Suprapubic skin (tissue), 4 donors: ENCODE measurements around the gene CALD1.

Experiments
- EP300 ChIP-seq: sonication (generic); formaldehyde crosslinking; IDR thresholded peaks from one replicate; pipeline ENCODE4 v1.6.1; 2017; ENCODE audit warnings: antibody characterized with exemption
- POLR2A ChIP-seq, 2 donors: fragments of 450-650 bp; IDR thresholded peaks; one replicate each; pipeline ENCODE4 v1.6.1; 2017; ENCODE audit warnings: antibody characterized with exemption in 2 of 2, mild to moderate bottlenecking in 2 of 2, moderate library complexity in 2 of 2
- POLR2AphosphoS5 ChIP-seq, 3 donors: sonication (generic); formaldehyde crosslinking; IDR thresholded peaks; one replicate each; pipeline ENCODE4 v1.6.1; 2017; ENCODE audit warnings: antibody characterized with exemption in 3 of 3
- TF ChIP-seq, protein P1 (sequence below), 2 donors: fragments of 200-600 bp in 1 of 2; fragments of 450-650 bp in 1 of 2; sonication (generic) in 1 of 2; IDR thresholded peaks; one replicate each; pipeline ENCODE4 v1.5.1; 2016 to 2019; ENCODE audit warnings: antibody characterized with exemption in 2 of 2, mild to moderate bottlenecking in 1 of 2, moderate library complexity in 1 of 2

DNA sequence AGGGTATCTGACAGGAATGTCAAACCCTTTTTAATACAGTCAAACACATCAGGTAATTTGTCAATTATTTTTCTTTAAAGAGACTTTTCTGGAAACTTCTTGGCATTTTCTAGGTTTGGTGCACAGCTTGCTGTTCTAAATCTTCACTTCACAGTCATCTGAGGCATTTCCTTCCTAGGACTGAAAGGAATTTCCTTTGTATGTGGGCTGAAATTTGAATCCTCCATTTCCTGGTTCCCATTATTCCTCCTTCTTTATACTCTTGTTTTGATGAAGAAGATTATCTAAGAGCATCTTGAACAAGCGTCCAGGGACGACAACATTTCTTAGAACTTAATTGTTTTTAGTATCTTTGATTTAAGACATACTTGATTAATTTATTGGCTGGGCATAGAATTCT is 24.9 kb downstream of the CALD1 start:
- TF ChIP-seq POLR2A (IDR thresholded peaks at IDR 0.05), result no peak
- TF ChIP-seq POLR2AphosphoS5 (IDR thresholded peaks at IDR 0.05), result no peak
- TF ChIP-seq, protein P1, sequence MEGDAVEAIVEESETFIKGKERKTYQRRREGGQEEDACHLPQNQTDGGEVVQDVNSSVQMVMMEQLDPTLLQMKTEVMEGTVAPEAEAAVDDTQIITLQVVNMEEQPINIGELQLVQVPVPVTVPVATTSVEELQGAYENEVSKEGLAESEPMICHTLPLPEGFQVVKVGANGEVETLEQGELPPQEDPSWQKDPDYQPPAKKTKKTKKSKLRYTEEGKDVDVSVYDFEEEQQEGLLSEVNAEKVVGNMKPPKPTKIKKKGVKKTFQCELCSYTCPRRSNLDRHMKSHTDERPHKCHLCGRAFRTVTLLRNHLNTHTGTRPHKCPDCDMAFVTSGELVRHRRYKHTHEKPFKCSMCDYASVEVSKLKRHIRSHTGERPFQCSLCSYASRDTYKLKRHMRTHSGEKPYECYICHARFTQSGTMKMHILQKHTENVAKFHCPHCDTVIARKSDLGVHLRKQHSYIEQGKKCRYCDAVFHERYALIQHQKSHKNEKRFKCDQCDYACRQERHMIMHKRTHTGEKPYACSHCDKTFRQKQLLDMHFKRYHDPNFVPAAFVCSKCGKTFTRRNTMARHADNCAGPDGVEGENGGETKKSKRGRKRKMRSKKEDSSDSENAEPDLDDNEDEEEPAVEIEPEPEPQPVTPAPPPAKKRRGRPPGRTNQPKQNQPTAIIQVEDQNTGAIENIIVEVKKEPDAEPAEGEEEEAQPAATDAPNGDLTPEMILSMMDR (IDR thresholded peaks at IDR 0.05), result no peak
- TF ChIP-seq EP300, result no peak
